Brain microvascular endothelial cell (primary cell): ENCODE data around the gene NLGN4Y.

Experiments used
- DNase-seq: peaks from one replicate; pipeline ENCODE4 v3.0.0-alpha.2; 2020
- H3K27ac ChIP-seq: fragments of 250-450 bp; sonication (Bioruptor Pico); 2 replicates; pipeline ENCODE4 v1.5.1; 2020; ENCODE audit warnings: mild to moderate bottlenecking, moderate library complexity
- H3K27me3 ChIP-seq: fragments of 250-450 bp; sonication (Bioruptor Pico); replicated peaks from 2 replicates; pipeline ENCODE4 v1.5.1; 2020; ENCODE audit warnings: mild to moderate bottlenecking
- H3K36me3 ChIP-seq: fragments of 250-450 bp; sonication (Bioruptor Pico); replicated peaks from 2 replicates; pipeline ENCODE4 v1.5.1; 2020; ENCODE audit warnings: mild to moderate bottlenecking
- H3K4me3 ChIP-seq: 2 replicates; pipeline ENCODE4 v1.5.1; 2011; ENCODE audit warnings: low read depth, mild to moderate bottlenecking, control low read depth, low read length, moderate library complexity
- CTCF ChIP-seq: IDR thresholded peaks from 2 replicates; pipeline ENCODE4 v1.5.1; 2011; ENCODE audit warnings: low read depth, mild to moderate bottlenecking, moderate library complexity, low read length, control low read depth, inconsistent platforms; ENCODE audit errors: missing control alignments
- in situ Hi-C: cut with HindIII; loops from 2 replicates; pipeline ENCODE4 v1.10.0; 2017; ENCODE audit warnings: low sequenced_read_pairs, low pct_ligation_motif_present

Gene NLGN4Y

DNA sequence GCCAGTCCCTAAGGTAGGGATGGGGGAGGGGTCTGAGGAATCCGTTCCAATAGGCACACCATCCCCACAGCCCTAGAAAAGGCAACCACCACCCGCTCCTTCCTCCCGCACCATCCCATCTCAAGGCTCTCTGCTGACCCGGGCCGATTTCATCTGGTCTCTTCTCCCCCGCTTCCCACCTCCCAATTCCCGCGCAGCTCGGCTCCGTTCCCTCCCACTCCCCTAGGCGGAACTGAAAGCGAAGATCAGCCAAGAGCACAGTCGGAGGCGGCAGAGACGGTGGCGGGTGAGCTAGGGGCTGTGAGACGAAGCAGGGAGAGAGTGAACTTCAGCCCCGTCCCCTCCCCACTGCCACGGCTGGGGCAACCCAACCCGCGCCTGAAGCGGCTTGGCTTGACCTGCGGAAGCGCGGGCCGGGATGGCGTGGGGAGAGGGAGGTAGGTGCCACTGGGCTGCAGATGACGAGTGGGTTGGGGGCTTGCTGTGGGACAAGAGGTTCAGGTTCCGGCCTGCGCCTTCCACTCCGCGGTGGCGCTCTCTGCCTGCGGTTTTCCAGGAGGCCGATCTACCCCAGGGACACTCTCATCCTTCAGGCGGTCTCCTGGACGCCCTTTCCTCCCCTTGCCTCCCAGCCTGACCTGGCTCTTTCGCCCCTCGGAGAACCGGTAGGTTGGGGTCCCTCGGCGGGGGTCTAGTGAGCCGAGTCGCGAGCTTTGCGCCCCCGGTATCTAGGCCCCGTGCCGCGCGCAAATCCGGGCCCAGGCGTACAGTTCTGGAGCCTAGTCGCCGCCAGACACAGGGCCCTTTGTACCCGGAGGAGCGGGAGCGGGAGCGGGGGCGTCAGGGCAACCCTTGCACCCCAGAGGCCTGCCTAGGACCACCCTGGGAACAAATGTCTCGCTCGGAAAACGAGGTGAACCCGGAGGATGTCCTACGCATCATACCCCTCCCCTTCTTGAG lies at the start of gene NLGN4Y:
NLGN4Y (plus strand) TSS at position 258 of the 960 bp plus-strand sequence. CDS start 97,591 bp downstream, outside the sequence.
- Histone ChIP-seq H3K4me3 (no peak within 1 kb of the TSS), H3K36me3 (no peaks in the 10 kb centered on the region), H3K27me3 (no peaks in the 10 kb centered on the region), H3K27ac (no peak within 1 kb of the TSS)
- no peak for TF ChIP-seq CTCF
- in situ Hi-C loops, result no loop called here
- DNase-seq, result no peak

DNA sequence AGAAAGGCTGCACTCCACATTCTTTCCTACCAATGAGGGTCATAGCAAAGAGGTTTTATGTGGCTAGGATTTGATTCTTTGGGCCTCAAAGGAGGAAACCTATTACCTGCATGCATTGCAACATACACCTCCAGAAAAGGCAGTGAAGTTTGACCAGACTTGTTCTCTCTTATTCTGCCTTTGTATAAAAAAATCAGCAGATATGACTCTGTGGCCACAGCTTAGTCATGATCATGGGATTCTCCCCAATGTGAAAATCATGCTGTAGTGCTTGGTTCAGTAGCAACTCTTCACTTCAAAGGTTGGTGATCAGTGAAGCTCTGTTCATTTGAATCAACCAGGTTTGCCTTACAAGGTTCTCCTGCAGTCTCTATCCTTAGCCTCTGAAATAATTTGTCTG lies 38.4 kb upstream of the NLGN4Y start:
- Histone ChIP-seq H3K27me3 (no peaks in the 10 kb centered on the region), H3K36me3 (no peaks in the 10 kb centered on the region)

DNA sequence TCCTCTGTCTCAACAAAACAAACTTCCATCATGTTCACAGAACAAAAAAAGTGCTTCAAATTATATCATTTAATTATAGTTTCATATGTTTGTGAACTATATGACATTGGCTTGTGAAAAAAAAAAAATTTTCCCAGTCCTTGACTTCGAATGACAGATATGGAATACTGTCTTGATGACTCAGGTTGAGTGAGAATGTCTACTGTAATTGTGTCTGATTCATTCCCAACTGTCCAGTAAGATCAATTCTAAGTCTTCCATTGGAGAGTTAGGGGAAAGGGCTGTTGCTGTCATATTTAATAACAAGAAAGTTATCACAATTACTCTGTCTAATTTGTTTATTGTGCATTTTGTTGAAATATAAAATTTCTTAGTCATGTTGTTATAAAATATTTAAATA lies 34.1 kb upstream of the NLGN4Y start:
- no peak for TF ChIP-seq CTCF
- no peaks in the 10 kb centered on the region for H3K36me3 ChIP-seq
- DNase-seq, result no peak
- in situ Hi-C loops, result no loop called here
- H3K27me3 ChIP-seq, result no peaks in the 10 kb centered on the region
- H3K27ac ChIP-seq, result no peak overlapping the region
- H3K4me3 ChIP-seq, result no peak overlapping the region

More for the DNA sequence above, 38.4 kb upstream of the NLGN4Y start:
- no peak for TF ChIP-seq CTCF
- DNase-seq, result no peak
- in situ Hi-C loops, result no loop called here
- H3K4me3 ChIP-seq, result no peak overlapping the region
- no peak overlapping the region for H3K27ac ChIP-seq

- in situ Hi-C loops, result no loop called here
- no peak for TF ChIP-seq CTCF
- Histone ChIP-seq H3K36me3 (no peaks in the 10 kb centered on the region), H3K4me3 (no peak overlapping the region), H3K27me3 (no peaks in the 10 kb centered on the region), H3K27ac (no peak overlapping the region)
- no peak for DNase-seq
These were observed 26.3 kb upstream of the NLGN4Y start for GRCh38 chrY:14498071-14498470.

- DNase-seq, result no peak
- no peaks in the 10 kb centered on the region for H3K36me3 ChIP-seq
- H3K27ac ChIP-seq, result no peak overlapping the region
- no peak for TF ChIP-seq CTCF
- H3K4me3 ChIP-seq, result no peak overlapping the region
- in situ Hi-C loops, result no loop called here
- no peaks in the 10 kb centered on the region for H3K27me3 ChIP-seq
These were observed 19.7 kb upstream of the NLGN4Y start for GRCh38 chrY:14504592-14504991.
